H9 (cell line): Measurements from ENCODE around the gene AADACL3. TPM values are rescaled to one million over a fixed set of nuclear protein-coding genes. Genes with fewer than 3 reads are reported as not detected.

Source experiments
- DNase-seq: peaks from one replicate; pipeline ENCODE4 v3.0.0-alpha.2; 2017
- H2AFZ ChIP-seq: one replicate; pipeline ENCODE4 v1.6.1; 2013; ENCODE audit warnings: mild to moderate bottlenecking, low read length, control low read depth, moderate library complexity
- H2AK5ac ChIP-seq: 2 replicates; pipeline ENCODE4 v1.6.1; 2013; ENCODE audit warnings: low read length, control low read depth, mixed read lengths; ENCODE audit not compliant: insufficient read length
- H2BK120ac ChIP-seq: one replicate; pipeline ENCODE4 v1.6.1; 2013; ENCODE audit warnings: low read depth, mild to moderate bottlenecking, low read length, control low read depth, inconsistent platforms; ENCODE audit not compliant: poor library complexity, severe bottlenecking
- H2BK12ac ChIP-seq: 2 replicates; pipeline ENCODE4 v1.6.1; 2013; ENCODE audit warnings: low read length, control low read depth, mixed read lengths, low read depth; ENCODE audit not compliant: insufficient read length
- H2BK15ac ChIP-seq: 2 replicates; pipeline ENCODE4 v1.6.1; 2013; ENCODE audit warnings: low read depth, low read length, control low read depth
- H2BK20ac ChIP-seq: one replicate; pipeline ENCODE4 v1.6.1; 2013; ENCODE audit warnings: low read depth, mild to moderate bottlenecking, low read length, control low read depth, inconsistent platforms; ENCODE audit not compliant: poor library complexity, severe bottlenecking
- H2BK5ac ChIP-seq: 2 replicates; pipeline ENCODE4 v1.6.1; 2013; ENCODE audit warnings: low read length, control low read depth, mixed read lengths; ENCODE audit not compliant: insufficient read length
- H3K14ac ChIP-seq: 2 replicates; pipeline ENCODE4 v1.6.1; 2013; ENCODE audit warnings: low read length, control low read depth; ENCODE audit not compliant: insufficient read depth
- H3K18ac ChIP-seq: 2 replicates; pipeline ENCODE4 v1.6.1; 2013; ENCODE audit warnings: low read depth, mild to moderate bottlenecking, mixed read lengths, low read length, control low read depth; ENCODE audit not compliant: insufficient read length
- H3K23ac ChIP-seq: 2 replicates; pipeline ENCODE4 v1.6.1; 2013; ENCODE audit warnings: low read length, control low read depth, mixed read lengths, low read depth; ENCODE audit not compliant: insufficient read length
- H3K23me2 ChIP-seq: 2 replicates; pipeline ENCODE4 v1.6.1; 2013; ENCODE audit warnings: low read depth, mild to moderate bottlenecking, mixed read lengths, low read length, control low read depth; ENCODE audit not compliant: insufficient read length, poor library complexity, severe bottlenecking
- H3K27ac ChIP-seq: 2 replicates; pipeline ENCODE4 v1.5.1; 2013; ENCODE audit warnings: low read length, control low read depth, mixed read lengths, low read depth; ENCODE audit not compliant: insufficient read length
- H3K27me3 ChIP-seq: 2 replicates; pipeline ENCODE4 v1.6.1; 2013; ENCODE audit warnings: low read length, control low read depth, inconsistent platforms; ENCODE audit not compliant: insufficient read depth
- H3K4ac ChIP-seq: 2 replicates; pipeline ENCODE4 v1.6.1; 2013; ENCODE audit warnings: low read depth, mild to moderate bottlenecking, control low read depth, inconsistent platforms, low read length, moderate library complexity
- H3K4me1 ChIP-seq: 2 replicates; pipeline ENCODE4 v1.6.1; 2013; ENCODE audit warnings: low read length, control low read depth, inconsistent platforms; ENCODE audit not compliant: insufficient read depth
- H3K4me2 ChIP-seq: 2 replicates; pipeline ENCODE4 v1.6.1; 2013; ENCODE audit warnings: low read length, control low read depth, mixed read lengths; ENCODE audit not compliant: insufficient read length, insufficient read depth
- H3K56ac ChIP-seq: 2 replicates; pipeline ENCODE4 v1.6.1; 2013; ENCODE audit warnings: low read depth, mild to moderate bottlenecking, mixed read lengths, low read length, control low read depth; ENCODE audit not compliant: insufficient read length
- H3K79me1 ChIP-seq: 2 replicates; pipeline ENCODE4 v1.6.1; 2013; ENCODE audit warnings: low read depth, mild to moderate bottlenecking, moderate library complexity, low read length, control low read depth, inconsistent platforms; ENCODE audit not compliant: insufficient read depth, poor library complexity, severe bottlenecking
- H3K79me2 ChIP-seq: 2 replicates; pipeline ENCODE4 v1.6.1; 2013; ENCODE audit warnings: low read length, control low read depth, inconsistent platforms; ENCODE audit not compliant: insufficient read depth
- H3K9ac ChIP-seq: 2 replicates; pipeline ENCODE4 v1.6.1; 2013; ENCODE audit warnings: low read length, control low read depth, mixed read lengths; ENCODE audit not compliant: insufficient read length; ENCODE audit errors: extremely low read depth
- H3K9me3 ChIP-seq: one replicate; pipeline ENCODE4 v1.6.1; 2013; ENCODE audit warnings: low read depth, low read length, inconsistent platforms; ENCODE audit not compliant: control insufficient read depth
- H3T11ph ChIP-seq: one replicate; pipeline ENCODE4 v1.6.1; 2013; ENCODE audit warnings: mild to moderate bottlenecking, low read length, control low read depth, inconsistent platforms
- H4K20me1 ChIP-seq: one replicate; pipeline ENCODE4 v1.6.1; 2013; ENCODE audit not compliant: control insufficient read depth, insufficient read length, insufficient read depth
- H4K5ac ChIP-seq: 2 replicates; pipeline ENCODE4 v1.6.1; 2013; ENCODE audit warnings: low read depth, mild to moderate bottlenecking, mixed read lengths, low read length, control low read depth; ENCODE audit not compliant: insufficient read length
- H4K8ac ChIP-seq: replicated peaks from 2 replicates; pipeline ENCODE4 v1.6.1; 2013; ENCODE audit warnings: low read length, control low read depth, mixed read lengths, low read depth; ENCODE audit not compliant: insufficient read length
- H4K91ac ChIP-seq: 2 replicates; pipeline ENCODE4 v1.6.1; 2013; ENCODE audit warnings: low read depth, mild to moderate bottlenecking, moderate library complexity, mixed read lengths, low read length, control low read depth; ENCODE audit not compliant: insufficient read length
- H3K27ac Mint-ChIP-seq, 3 experiments: 2 replicates in 2 of 3; 3 replicates in 1 of 3; pipeline ENCODE4 v1.8.0; 2020 to 2021; ENCODE audit warnings: mixed read lengths in 3 of 3, mild to moderate bottlenecking in 1 of 3, moderate library complexity in 1 of 3
- H3K27me3 Mint-ChIP-seq: 2 replicates; pipeline ENCODE4 v1.8.0; 2021; ENCODE audit warnings: low read depth, mild to moderate bottlenecking, moderate library complexity, mixed read lengths
- H3K36me3 Mint-ChIP-seq, 3 experiments: 2 replicates in 2 of 3; 3 replicates in 1 of 3; pipeline ENCODE4 v1.8.0; 2020 to 2021; ENCODE audit warnings: low read depth in 3 of 3, mixed read lengths in 3 of 3; ENCODE audit not compliant: insufficient read depth in 1 of 3
- H3K4me1 Mint-ChIP-seq, 2 experiments: 2 replicates each; pipeline ENCODE4 v1.8.0; 2020; ENCODE audit warnings: mixed read lengths in 2 of 2
- H3K4me3 Mint-ChIP-seq, 2 experiments: 2 replicates in 1 of 2; 3 replicates in 1 of 2; pipeline ENCODE4 v1.8.0; 2020 to 2021; ENCODE audit warnings: mild to moderate bottlenecking in 2 of 2, mixed read lengths in 2 of 2, moderate library complexity in 1 of 2
- H3K9me3 Mint-ChIP-seq, 2 experiments: 2 replicates in 1 of 2; 3 replicates in 1 of 2; pipeline ENCODE4 v1.8.0; 2020; ENCODE audit warnings: mild to moderate bottlenecking in 2 of 2, mixed read lengths in 2 of 2, moderate library complexity in 1 of 2
- CTCF ChIP-seq: fragments of 200-600 bp; sonication (generic); conservative IDR thresholded peaks from 3 replicates; pipeline ENCODE4 v1.8.0; 2021; ENCODE audit warnings: antibody characterized with exemption, mild to moderate bottlenecking
- WGBS: extraction: QIAGEN DNeasy Blood & Tissue Kit; methylation state at CpG from one replicate; pipeline ENCODE4 v1.1.7; 2013; ENCODE audit warnings: missing lambda C conversion rate, low lambda C conversion rate, mixed read lengths; ENCODE audit not compliant: insufficient read length; ENCODE audit errors: extremely low coverage; 5-methylcytosine and 5-hydroxymethylcytosine counted together
- total RNA-seq: library from RNA; stranded (reverse); gene quantifications from 2 replicates; pipeline ENCODE4 v1.2.1, GENCODE V29; 2021

The AADACL3 gene
- total RNA-seq, 1 experiment from 2014 or later = 0.22 TPM

GRCh38 chr1:12775443-12775842 lies 59.5 kb downstream of the AADACL3 start:
- Histone ChIP-seq H2BK15ac (no peak overlapping the region), H3K56ac (no peak overlapping the region), H3K18ac (no peak overlapping the region), H3T11ph (no peak overlapping the region), H3K4me1 (no peaks in the 10 kb centered on the region), H3K23ac (no peak overlapping the region), H2BK12ac (no peak overlapping the region), H4K91ac (no peak overlapping the region), H3K9me3 (no peaks in the 10 kb centered on the region), H3K27me3 (no peaks in the 10 kb centered on the region), H4K5ac (no peak overlapping the region), H4K20me1 (no peaks in the 10 kb centered on the region), H2BK120ac (no peak overlapping the region), H2AK5ac (no peak overlapping the region), H4K8ac (no peak overlapping the region), H3K23me2 (no peaks in the 10 kb centered on the region), H3K79me1 (no peaks in the 10 kb centered on the region), H3K4ac (no peak overlapping the region), H3K27ac (no peak overlapping the region), H2BK20ac (no peak overlapping the region), H3K79me2 (0 out of 2 replicates have a peak, but pooled peaks cover 2% of the 10 kb centered on the region), H3K4me2 (no peak overlapping the region), H2AFZ (no peak overlapping the region), H3K9ac (no peak overlapping the region), H2BK5ac (no peak overlapping the region), H3K14ac (no peak overlapping the region)
- DNase-seq = no peak
- peaks cover 12% of the 10 kb centered on the region for H3K27me3 Mint-ChIP-seq
- no CpG with 5 or more reads among the region's 8 CpGs for WGBS
- no peak overlapping the region for H3K27ac Mint-ChIP-seq
- no peak for TF ChIP-seq CTCF
- no peak overlapping the region for H3K4me3 Mint-ChIP-seq
- no peaks in the 10 kb centered on the region for H3K4me1 Mint-ChIP-seq
- H3K36me3 Mint-ChIP-seq = no peaks in the 10 kb centered on the region
- H3K9me3 Mint-ChIP-seq = peaks cover 0 to 4% of the 10 kb centered on the region in 2 experiments; a peak in 3 of 5 replicates
